Colon (tissue), 2 donors: Measurements from ENCODE around the gene RGS1.

Experiments used
- FAIRE-seq: peaks from 2 replicates; lab custom pipeline; 2012; peaks lifted over from hg19 to GRCh38; lab: Jason Lieb, UNC
- donor health status: control.
- donor health status: control.

The RGS1 gene

DNA sequence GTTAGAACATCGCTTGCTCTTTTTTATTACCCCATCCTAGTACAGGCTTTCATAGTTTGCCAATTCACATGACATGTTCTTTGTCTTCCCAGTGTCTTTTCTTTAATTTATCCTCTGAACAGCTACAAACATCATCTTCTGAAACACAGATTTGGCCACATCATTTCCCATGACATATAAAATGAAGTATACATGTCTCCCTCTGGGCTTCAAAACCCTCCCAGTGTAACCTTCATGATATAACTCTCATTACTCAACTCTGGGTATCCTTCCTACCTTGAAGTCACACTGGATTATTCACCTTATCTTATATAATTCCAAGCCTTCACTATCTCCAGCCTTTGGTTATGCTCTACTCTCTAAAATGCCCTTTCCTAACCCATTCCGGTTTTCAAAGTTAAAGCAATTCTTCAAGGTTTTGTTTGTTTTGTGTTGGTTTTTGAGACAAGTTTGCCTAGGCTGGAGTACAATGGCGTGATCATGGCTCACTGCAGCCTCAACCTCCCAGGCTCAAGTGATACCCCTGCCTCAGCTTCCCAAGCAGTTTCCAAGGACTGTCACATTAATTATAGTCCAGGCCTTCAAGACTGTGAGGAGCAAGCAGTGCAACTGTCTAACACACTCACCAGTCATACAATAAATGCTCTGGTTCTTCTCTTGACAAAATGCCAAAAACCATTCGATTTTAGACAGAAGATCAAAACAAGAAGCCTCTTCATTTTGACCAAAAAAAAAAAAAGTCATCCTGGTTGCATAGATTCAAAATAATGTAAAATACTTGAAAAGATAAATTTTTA, 5.8 kb downstream of the RGS1 start:
- no peak for FAIRE-seq

DNA sequence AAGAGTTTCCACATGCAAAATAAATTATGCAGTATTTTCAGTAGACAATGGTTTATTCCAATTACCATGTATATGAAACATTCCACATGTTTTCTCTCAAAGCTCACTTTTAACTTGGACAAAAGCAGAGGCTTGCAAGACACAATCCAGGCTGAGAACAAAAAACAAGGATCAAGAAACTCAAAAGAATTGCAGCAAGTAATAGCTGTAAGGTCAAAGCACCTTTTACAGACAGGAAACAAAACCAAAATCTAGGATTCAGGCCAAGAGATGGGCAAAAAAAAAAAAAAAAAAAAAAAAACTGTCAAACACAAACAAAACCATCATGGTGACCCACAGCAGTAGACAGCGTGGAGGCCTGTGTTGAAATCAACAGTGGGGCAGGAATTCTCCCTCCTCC, 9.3 kb downstream of the RGS1 start:
- no peak for FAIRE-seq

DNA sequence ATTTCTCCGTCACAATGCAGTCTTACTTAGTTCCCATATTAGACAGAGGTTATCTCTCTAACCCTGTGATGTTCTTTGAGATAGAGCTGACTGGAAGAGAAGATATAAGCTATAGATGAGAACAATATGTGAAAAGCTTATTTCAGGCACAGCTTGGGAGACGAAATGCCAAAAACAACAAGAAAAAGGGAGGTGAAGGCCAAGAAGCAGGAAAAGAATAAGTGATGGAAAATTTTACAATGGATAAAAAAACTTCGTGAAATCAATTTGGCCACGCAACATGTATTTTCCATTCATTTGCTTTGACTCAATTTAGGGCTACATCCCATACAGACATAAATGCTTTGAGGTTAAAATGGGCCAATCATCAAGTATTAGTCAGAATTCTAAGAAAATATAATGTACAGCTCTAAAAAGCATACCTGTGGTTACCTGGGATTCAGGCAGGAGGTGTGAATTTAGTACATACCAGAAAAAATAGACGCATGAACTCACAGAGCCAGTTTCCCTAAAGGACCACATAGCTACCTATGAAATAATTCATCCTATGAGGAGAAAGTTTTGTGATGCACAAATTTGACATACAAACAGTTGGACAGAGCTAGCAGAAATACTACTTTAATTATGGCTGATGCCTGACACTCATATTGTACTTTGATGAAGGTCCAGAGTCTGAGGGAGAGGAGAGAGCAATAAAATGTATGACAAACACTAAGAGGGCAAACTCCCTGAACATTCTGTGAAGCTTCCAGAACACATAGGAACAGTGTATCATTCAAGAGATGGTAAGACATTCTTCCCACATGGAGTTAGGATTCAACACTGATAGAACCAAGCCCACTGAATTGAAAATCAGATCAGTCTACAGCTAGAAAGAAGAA, 12.1 kb downstream of the RGS1 start:
- no peak for FAIRE-seq

DNA sequence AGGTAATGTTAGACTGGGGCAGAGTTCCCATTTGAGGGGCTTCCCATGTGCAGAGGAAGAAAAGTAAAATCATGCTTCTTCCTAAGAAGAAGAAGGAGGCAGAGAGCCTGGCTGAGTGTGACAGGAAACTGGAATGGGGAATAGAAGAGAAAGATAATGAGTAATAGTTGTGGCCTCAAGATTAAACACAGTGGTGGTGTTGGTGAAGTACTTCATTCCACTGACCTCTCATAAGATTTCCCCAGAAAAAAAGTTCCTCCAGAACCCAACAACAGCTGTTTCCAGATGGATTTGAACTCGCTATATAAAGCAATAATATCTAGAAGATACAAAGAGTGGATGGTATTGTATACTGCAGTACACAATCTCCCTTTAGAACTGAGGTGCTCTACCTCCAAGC, 13.0 kb downstream of the RGS1 start:
- FAIRE-seq: no peak

DNA sequence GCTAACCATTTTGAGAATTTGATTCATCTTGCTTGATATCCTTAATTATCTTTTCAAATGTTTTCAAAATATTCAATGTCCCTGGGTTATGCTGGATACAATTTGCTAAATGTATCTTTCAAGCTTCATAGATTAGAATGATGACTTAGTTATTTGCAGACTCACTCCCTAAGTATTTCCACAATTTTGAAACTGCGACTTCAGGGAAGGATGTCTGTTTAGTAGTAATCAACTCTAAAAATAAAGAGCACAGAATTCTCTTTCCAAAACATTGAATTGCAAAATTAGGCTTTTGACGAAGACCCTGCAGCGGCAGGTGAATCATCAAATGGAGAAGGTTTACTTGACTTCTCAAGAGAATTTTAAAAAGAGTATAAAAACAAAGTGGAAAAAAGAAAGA, 14.2 kb downstream of the RGS1 start:
- FAIRE-seq: no peak

DNA sequence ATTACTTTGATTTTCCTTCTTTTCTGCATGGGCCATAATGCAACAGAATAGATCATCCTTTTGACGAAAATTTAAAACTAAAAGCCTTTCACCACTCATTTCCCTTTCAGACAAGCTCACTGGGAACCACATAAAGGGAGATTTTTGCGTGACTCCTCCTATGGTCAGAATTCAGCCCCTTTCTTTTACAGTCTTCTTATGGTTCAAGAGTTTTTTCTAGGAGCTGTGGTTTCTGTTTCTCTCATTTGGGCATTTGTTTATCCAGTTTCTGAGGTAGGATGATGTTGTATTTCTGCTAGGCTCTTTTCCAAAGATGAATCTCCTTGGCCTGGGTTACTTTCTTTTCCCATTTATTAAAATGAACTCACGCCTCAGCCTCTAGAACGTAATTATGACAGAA, 16.9 kb downstream of the RGS1 start:
- no peak for FAIRE-seq

DNA sequence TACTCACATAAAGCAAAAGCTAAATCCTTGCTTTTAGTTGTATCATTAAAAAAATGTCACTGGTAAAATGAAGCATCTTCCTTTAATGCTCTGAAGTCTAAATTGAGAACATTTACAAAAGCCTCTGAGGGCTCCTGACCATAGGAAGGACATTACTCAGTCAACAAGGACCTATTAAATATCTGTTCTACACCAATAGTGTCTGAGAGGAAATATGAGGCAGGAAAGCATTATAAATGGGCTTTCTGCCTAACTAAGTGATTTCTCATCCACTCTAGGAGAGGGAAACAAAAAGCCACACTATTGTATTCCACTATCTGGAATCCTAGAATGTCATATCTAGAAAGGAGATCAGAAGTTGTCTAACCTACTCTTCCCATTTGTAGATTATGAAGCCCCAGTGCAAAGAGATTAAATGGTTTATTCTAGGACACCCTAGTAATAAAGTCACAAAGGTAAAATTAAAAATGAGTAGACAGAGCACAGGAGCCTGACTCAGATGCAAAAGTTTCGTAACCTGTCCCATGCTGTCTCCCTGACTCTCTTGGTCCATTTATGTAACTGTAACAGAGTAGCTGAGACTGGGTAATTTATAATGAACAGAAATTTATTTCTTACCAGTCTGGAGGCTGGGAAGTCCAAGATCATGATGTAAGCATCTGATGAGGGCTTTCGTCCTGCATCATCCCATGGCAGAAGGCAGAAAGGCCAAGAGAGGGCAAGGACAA, 17.6 kb downstream of the RGS1 start:
- no peak for FAIRE-seq

DNA sequence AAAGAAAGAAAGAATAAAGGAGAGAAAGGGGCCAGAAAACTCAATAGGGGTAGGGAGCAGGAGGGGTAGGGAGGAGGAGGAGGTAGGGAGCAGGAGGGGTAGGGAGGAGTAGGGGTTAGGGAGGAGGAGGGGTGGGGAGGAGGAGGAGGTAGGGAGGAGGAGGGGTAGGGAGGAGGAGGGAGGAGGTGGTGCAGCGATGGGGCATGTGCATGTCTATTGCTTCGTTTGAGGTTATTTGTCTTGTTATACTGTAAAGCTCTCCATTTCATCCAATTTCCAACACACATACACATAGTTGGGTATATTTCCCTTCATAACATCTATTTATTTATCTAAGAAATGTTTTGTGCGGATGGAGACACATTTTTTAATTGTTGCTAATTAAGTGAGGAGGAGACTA, 19.7 kb downstream of the RGS1 start:
- no peak for FAIRE-seq

DNA sequence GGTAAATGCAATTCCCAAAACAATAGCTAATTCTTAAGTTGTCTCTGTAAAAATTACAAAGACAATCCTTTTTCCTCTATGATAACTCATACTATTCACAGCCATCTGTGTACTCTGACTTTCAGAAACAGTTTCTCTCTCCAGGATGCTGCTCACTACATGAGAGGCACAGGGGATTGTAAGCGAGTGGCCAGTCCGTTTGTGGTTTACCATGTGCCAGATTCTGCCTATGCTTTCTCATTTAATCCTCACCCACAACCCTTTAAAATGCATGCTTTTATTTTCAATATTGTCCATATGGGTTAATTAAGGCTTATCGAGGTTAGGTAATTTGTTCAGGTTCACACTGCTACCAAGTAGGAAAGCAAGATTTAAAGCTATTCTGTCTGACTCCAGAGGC, 23.0 kb downstream of the RGS1 start:
- no peak for FAIRE-seq

DNA sequence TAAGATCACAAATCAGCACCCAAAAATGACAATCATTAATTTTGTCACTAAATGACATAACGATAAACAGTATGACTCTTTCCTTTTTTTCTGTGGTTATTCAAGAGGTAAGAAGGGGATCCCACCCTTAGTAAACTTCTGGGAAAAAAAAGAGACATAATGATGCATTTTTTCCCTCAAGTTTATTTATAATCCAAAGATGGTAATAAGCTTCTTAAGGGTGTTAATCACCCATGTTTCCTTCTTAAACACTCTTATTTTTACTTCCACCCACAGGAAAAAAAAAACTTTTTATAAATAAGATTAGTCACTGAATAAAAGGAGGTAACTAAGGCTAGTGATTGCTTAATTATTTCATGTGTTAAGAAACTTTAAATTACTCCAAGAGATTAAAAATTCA, 24.7 kb downstream of the RGS1 start:
- no peak for FAIRE-seq

DNA sequence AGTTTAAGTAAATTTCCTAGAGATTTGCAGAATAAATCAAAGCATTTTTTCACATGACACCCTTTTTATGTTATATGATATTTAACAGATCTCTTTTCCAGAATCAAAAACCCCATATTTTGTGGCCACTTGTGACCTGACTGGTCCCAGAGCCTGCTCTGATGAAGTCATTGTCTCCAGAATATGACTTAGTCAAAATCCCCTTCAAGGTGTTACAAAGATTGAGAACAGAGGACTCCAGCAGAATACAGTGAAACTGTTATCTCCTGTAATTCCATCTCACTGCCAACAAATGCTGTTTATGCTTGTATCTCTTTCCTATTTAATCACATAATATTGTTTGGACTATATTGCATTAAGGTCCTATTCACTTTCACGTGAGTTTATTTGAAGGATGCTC, 25.6 kb downstream of the RGS1 start:
- no peak for FAIRE-seq

DNA sequence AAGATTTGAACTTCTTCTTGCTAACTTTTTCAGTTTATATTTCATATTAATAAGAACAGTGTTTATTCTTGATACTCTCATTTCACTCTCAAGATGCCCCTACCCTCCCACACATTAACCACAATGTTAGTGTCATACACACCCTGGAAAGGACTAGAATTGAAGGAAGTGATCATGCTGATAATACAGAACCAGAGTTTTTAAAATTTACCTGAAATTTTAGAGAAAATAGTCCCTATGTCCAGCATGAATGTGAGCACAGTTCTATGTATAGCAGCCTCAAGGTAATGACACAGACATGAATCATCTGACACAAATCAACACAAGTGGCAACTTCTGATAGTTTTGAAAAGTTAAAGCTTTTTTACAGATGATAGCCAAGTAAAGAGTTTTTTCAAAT, 26.0 kb downstream of the RGS1 start:
- no peak for FAIRE-seq

DNA sequence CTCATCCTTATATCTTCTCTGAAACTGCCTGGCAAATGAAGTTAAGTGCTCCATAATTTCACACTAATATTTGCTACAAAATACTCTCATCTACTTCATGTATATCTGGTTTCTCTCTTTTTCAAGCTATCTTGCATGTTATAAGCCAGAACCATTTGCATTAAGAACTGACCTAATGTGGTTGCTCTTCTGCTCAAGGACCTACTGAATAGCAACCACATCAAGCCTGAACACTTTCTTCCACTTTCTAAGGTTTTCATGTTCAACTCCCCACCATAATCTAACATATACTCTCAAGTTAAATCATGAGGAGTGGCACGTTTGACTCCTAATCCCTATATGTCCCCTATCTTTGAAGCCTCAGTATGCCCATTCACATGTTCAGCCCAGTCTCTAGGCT, 27.2 kb downstream of the RGS1 start:
- no peak for FAIRE-seq

DNA sequence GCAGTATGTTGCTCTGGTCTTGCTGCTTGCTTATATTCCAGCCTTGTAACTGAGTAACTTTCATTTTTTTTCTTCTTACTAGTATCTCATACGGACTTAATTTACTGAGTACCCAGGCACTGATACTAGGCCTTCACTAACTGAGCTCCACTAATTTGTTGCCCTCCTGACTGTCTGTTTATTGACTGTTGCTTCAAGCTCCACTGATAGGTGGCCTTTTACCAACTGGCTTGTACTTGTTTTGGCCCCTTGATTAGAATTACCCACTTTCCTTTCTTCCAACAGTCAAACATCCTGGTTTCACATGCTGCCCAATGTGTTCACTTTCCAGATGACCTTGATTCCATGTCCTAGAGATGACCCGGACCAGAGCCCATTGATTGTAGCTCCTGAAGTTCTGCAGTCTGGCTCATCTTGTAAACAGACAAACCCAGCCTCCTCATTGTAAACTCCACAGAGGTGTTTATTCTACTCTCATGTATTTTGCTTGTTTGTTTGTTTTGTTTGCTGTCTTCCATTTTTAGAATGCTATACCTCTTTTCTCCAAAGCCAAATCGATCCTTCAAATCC, 27.7 kb downstream of the RGS1 start:
- FAIRE-seq: no peak

DNA sequence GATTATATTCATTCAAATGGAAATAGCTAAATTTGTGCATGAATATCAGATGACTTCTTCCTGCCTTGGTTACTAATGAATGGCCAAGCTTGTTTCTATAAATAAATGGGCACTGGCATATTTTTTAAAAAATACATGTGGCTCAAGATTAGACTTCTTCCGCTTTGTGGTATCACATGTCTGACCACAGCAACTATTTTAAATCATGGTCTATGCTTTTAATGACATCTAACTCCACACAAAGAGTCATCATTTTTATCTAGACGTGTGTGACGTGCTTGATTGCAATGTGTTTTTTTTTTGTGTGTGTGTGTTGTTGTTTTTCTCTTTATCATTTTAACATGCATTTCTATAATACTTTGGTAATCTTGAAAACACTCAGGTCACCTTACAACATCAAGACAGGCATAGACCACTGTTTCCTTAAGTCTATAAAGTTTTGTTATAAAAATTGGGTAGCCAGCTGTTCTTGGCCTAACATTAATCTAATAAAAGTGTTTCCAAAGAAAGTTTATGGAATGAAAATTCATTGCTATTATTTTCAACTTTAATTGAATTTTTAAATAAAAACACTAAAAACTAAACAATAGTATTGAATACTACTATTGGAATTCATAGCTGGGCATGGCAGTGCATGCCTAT, 29.5 kb downstream of the RGS1 start:
- FAIRE-seq: no peak

DNA sequence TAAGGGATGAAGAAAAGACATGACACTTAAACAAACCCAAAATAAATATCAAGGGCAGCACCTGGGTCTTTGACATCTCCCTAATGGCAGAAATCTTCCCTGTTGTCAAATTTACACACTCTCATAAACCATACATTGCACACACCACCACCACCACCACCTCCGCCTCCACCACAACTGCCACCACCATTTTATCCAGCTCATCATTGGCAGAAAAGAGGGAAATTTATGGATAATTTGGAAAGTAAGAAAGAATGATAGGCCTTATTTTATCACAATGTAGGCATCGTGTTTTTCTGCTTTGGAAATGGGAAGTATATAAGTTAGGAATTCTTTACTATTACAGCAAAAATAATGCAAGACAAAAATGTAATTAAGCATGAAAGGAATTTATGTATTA, 33.1 kb downstream of the RGS1 start:
- FAIRE-seq: no peak

DNA sequence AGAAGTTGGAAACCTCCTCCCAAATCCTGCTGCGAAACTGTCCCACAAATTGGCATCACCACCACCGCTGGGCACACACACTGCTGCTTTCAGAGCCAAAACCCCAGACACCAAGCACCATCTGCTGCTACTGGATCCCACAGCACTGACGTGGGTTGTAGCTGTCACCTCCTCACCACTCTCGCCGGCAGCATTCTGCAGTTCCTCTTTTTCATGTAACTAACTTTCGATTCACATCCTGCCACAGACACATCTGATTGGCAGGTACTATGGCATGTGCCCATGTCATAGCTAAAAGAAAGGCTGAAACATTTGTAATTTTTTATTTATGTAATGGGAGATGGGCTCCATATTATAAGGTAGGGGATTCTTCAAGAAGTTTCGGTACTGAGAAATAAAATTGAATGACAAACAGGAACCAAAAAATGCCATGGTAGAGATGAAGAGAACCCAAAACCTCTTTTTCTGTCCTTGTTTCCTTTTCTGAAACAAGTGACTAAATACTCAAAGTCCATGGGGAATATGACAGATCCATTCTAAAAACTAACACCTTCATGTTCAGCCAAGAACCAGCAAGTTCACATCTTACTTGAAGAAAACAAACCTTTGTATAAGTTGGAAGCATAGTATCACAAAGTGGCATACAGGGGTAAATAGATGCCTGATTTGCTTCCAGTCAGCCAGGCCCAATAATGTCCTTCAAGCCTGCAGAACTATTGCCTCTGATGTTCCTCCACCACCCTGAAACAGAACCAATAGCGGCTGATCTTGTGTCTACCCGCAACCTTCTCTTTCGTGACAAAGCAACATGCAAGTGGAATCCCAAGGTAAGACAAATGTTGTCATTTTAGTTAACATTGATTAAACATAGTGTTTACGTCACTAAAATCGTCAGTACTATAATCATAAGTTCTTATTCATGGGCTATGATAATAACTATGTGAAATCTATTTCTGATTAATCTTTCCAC, 33.8 kb downstream of the RGS1 start:
- no peak for FAIRE-seq

DNA sequence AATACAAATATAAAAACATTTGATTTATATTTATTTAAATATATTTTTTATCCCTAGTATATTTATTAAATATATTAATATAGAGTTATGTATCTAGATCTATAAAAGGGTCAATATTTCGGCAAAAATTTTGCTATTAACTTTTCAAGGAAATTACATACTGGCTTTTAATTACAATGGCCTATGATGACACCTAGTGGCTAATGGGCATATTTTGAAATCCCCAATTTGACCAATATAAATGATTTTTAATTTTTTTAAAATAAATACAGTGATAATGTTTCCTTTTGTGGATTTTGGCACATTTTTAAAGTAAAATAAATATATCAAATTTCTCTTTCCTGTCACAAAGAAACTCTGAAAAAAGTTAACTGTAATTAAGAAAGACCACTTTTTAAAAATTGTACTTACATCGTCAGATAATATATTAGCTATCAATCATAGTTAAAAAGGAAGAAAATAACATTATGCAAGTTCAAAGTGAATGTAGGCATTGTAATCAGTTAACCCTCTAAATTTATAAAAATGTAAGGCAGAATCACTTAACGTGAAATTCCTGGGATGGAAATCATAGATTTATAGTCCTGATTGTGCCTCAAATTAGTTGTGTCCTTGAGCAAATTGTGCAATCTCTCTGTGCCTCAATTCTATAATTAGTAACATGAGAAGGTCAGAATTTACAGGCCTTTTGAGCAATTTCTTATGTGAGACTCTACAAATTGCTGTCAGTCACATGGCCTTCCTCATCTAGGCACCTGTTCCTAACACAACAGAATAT, 34.7 kb downstream of the RGS1 start:
- FAIRE-seq: peak; percentile 92

DNA sequence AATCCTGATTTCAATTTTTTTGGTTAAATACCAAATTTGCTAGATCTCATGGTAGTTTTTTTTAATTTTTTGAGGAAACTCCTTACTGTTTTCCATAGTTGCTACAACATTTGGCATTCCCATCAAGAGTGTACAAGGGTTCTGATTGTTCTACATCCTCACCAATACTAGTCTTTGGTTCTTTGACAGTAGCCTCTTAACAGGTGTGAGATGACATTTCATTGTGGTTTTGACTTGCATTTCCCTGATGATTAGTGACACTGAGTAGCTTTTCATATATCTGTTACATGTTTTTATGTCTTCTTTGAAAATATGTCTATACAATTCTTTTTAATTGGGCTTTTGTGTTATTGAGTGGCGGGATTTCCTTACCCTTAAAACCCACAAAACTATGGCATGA, 39.5 kb downstream of the RGS1 start:
- no peak for FAIRE-seq

DNA sequence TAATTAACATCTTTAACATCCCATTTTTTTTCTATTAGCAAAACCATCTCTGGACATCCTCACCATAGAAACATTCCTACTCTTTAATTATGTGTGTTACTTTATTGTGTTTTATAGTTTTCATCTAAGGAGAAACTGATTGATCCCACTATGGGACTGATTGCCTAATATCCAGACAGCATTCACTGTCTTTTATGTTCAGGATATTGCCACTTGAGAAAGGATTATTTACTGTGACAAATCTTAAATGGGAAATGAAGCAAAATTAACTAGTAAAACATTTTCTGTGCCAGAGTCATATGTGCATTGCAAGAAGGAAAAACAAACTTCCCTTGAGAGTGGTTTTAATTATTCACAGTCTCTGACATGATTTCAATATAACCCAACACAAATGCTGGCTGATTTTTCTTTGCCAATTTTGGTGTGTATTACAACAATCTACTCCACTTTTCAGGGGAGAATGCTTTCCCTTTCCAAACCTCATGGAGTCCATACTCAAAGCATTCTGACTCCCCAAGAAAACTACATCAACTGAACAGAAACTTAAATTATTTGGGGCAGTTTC, 44.6 kb downstream of the RGS1 start:
- FAIRE-seq: no peak
